Prostate gland (tissue), 2 donors: Measurements from ENCODE around the gene CCDC86. TPM values are rescaled to one million over a fixed set of nuclear protein-coding genes. Genes with fewer than 3 reads are reported as not detected.

Experiments
- DNase-seq: peaks from one replicate; pipeline ENCODE4 v3.0.0-alpha.2; 2019; ENCODE audit warnings: low spot score
- H3K27ac ChIP-seq, 2 donors: fragments of 200-600 bp; sonication (generic); 2 replicates each; pipeline ENCODE4 v1.5.1; 2017 to 2019
- H3K27me3 ChIP-seq: fragments of 200-600 bp; sonication (generic); replicated peaks from 2 replicates; pipeline ENCODE4 v1.5.1; 2019; ENCODE audit not compliant: insufficient read depth
- H3K36me3 ChIP-seq, 2 donors: fragments of 200-600 bp; sonication (generic); 1 replicate in 1 of 2; 2 replicates in 1 of 2; pipeline versions ENCODE4 v1.5.1 to v1.8.1; 2017 to 2019
- H3K4me1 ChIP-seq: fragments of 200-600 bp; sonication (generic); replicated peaks from 2 replicates; pipeline ENCODE4 v1.5.1; 2019
- H3K4me3 ChIP-seq, 2 donors: fragments of 200-600 bp; sonication (generic); 2 replicates each; pipeline ENCODE4 v1.5.1; 2017 to 2019
- H3K9me3 ChIP-seq: fragments of 200-600 bp; sonication (generic); 2 replicates; pipeline ENCODE4 v1.5.1; 2017
- CTCF ChIP-seq, 4 experiments: fragments of 200-600 bp in 2 of 4; fragments of 450-650 bp in 2 of 4; sonication (generic) in 2 of 4; IDR thresholded peaks; 1 replicate in 3 of 4; 2 replicates in 1 of 4; pipeline ENCODE4 v1.5.1; 2016 to 2019; ENCODE audit warnings: antibody characterized with exemption in 4 of 4, mild to moderate bottlenecking in 2 of 4, moderate library complexity in 2 of 4
- POLR2A ChIP-seq: fragments of 450-650 bp; IDR thresholded peaks from one replicate; pipeline ENCODE4 v1.6.1; 2016; ENCODE audit warnings: antibody characterized with exemption, mild to moderate bottlenecking
- POLR2AphosphoS5 ChIP-seq: sonication (generic); formaldehyde crosslinking; IDR thresholded peaks from one replicate; pipeline ENCODE4 v1.6.1; 2017; ENCODE audit warnings: antibody characterized with exemption
- WGBS: methylation state at CpG from one replicate; pipeline ENCODE4 v1.1.5; 2018; 5-methylcytosine and 5-hydroxymethylcytosine counted together
- intact Hi-C: fragments of 100-400 bp; cut with DNase I; formaldehyde crosslinking; loops from one replicate; pipeline ENCODE4 v1.14.2; 2022
- total RNA-seq, 2 donors: library from RNA; depleted of rRNA; stranded (reverse); fragments of >200 nt; gene quantifications; one replicate each; pipeline ENCODE4 v1.1.0, GENCODE V29; 2016

Gene CCDC86
- total RNA-seq, 2 donors from 2014 or later: 48.7 to 56.7 TPM

- Histone ChIP-seq H3K4me1 (no peaks in the 10 kb centered on the region), H3K4me3 (no peak overlapping the region), H3K36me3 (no peaks in the 10 kb centered on the region), H3K9me3 (no peaks in the 10 kb centered on the region), H3K27ac (no peak overlapping the region), H3K27me3 (no peaks in the 10 kb centered on the region)
- intact Hi-C loops: loop anchor here (5.0 kb wide), 1 partner anchor 34 kb away; the partner anchor contains the start of gene CCDC86
- TF ChIP-seq CTCF (IDR thresholded peaks at IDR 0.05): no peak
- WGBS: 93% methylated on average over 2 of the region's 2 CpGs
- no peak for DNase-seq
These were observed 34.2 kb downstream of the CCDC86 start for GRCh38 chr11:60876168-60876485.

GRCh38 chr11:60878245-60879101, 36.6 kb downstream of the CCDC86 start:
- intact Hi-C loops: loop anchor here (5.0 kb wide), 1 partner anchor 36 kb away; the partner anchor contains the start of gene CCDC86
- Histone ChIP-seq H3K27me3 (no peaks in the 10 kb centered on the region), H3K4me1 (no peaks in the 10 kb centered on the region), H3K27ac (peak overlapping the region; percentile 59 to 65), H3K36me3 (no peaks in the 10 kb centered on the region), H3K4me3 (no peak overlapping the region), H3K9me3 (no peaks in the 10 kb centered on the region)
- TF ChIP-seq CTCF (IDR thresholded peaks at IDR 0.05) (no peak), POLR2AphosphoS5 (peak; percentile 19), POLR2A (no peak)
- DNase-seq: no peak
- WGBS: 60% methylated on average over 5 of the region's 5 CpGs

- Histone ChIP-seq H3K27ac (peak overlapping the region; percentile 59 to 65), H3K27me3 (no peaks in the 10 kb centered on the region), H3K4me3 (no peak overlapping the region), H3K9me3 (no peaks in the 10 kb centered on the region), H3K4me1 (no peaks in the 10 kb centered on the region), H3K36me3 (no peaks in the 10 kb centered on the region)
- DNase-seq: no peak
- intact Hi-C loops: loop anchor here (5.0 kb wide), 1 partner anchor 37 kb away; the partner anchor contains the start of gene CCDC86
- TF ChIP-seq CTCF (IDR thresholded peaks at IDR 0.05) (no peak), POLR2AphosphoS5 (no peak), POLR2A (no peak)
- whole genome bisulfite sequencing: 93% methylated on average over 1 of the region's 1 CpG
These were observed 37.2 kb downstream of the CCDC86 start for GRCh38 chr11:60879104-60879503.

GRCh38 chr11:60879971-60880588, 38.2 kb downstream of the CCDC86 start:
- WGBS: 61% methylated on average over 5 of the region's 5 CpGs
- no peak for DNase-seq
- H3K27me3 ChIP-seq: no peaks in the 10 kb centered on the region
- H3K9me3 ChIP-seq: no peaks in the 10 kb centered on the region
- TF ChIP-seq POLR2A: no peak
- no peak for TF ChIP-seq POLR2AphosphoS5
- TF ChIP-seq CTCF (IDR thresholded peaks at IDR 0.05): no peak
- H3K27ac ChIP-seq: peak overlapping the region; percentile 50 to 65
- H3K36me3 ChIP-seq: no peaks in the 10 kb centered on the region
- H3K4me1 ChIP-seq: no peaks in the 10 kb centered on the region
- H3K4me3 ChIP-seq: no peak overlapping the region
- intact Hi-C loops: loop anchor here (5.0 kb wide), 1 partner anchor 38 kb away; the partner anchor contains the start of gene CCDC86
